Chondrocyte (in vitro differentiated cells): ENCODE results near the gene IPMK. TPM values are rescaled to one million over a fixed set of nuclear protein-coding genes. Genes with fewer than 3 reads are reported as not detected.
"Not testable (repeated sequence)": the region's sequence is repeated elsewhere in the genome, so short reads cannot be mapped to it uniquely, and the experiment has no call there.

ENCODE experiments used
- DNase-seq: peaks from one replicate; pipeline ENCODE4 v3.0.0; 2021; ENCODE audit warnings: mixed read lengths, low spot score
- H3K27ac Mint-ChIP-seq: one replicate; pipeline ENCODE4 v1.8.0; 2021; ENCODE audit warnings: mild to moderate bottlenecking, moderate library complexity, mixed read lengths; ENCODE audit not compliant: unreplicated experiment
- H3K27me3 Mint-ChIP-seq: 2 replicates; pipeline ENCODE4 v1.8.0; 2021; ENCODE audit warnings: low read depth, mixed read lengths
- H3K36me3 Mint-ChIP-seq: 2 replicates; pipeline ENCODE4 v1.8.0; 2021; ENCODE audit warnings: low read depth, mixed read lengths
- H3K4me1 Mint-ChIP-seq: 2 replicates; pipeline ENCODE4 v1.8.0; 2021; ENCODE audit warnings: low read depth, mild to moderate bottlenecking, mixed read lengths
- H3K4me3 Mint-ChIP-seq: one replicate; pipeline ENCODE4 v1.8.0; 2021; ENCODE audit warnings: mild to moderate bottlenecking, moderate library complexity, mixed read lengths; ENCODE audit not compliant: unreplicated experiment
- H3K9me3 Mint-ChIP-seq: 2 replicates; pipeline ENCODE4 v1.8.0; 2021; ENCODE audit warnings: low read depth, mixed read lengths
- total RNA-seq: library from RNA; stranded (reverse); gene quantifications from 3 replicates; pipeline ENCODE4 v1.2.1, GENCODE V29; 2021
- TF ChIP-seq, protein P1 (sequence below): fragments of 200-600 bp; sonication (generic); IDR thresholded peaks from 2 replicates; pipeline ENCODE4 v1.5.0; 2021; ENCODE audit warnings: antibody characterized with exemption, mild to moderate bottlenecking, moderate library complexity

The IPMK gene
- total RNA-seq, 1 donor from 2014 or later = 2.9 TPM

DNA sequence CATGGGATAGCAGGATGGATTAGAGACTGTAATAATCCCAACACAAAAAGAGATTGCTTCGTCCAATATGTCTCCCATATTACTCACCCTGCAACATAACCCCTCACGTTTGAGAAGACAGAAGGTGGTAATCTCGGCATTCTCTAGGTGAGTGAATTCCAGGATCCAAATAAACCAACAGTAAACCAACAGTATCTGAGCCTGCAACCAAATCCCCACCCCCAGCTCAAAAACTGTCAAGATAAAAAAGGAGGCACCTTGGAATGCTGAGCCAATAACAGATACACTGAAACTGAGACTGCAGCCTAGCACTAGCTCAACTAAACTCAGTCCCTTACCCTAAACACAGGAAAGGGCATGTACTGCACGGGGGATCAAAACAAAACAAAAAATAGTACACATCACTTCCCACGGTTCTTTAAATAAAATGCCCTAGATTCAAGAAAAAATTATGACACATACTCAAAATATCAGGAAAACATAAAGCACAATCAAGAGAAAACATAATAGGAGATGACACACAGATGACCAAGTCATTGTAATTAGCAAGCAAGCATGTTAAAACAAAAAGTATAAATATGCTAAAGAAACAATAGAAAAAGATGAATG, 28.0 kb downstream of the IPMK start:
- no peak for DNase-seq
- Mint-ChIP-seq H3K4me1 (peaks cover 43% of the 10 kb centered on the region), H3K4me3 (no peak overlapping the region), H3K9me3 (no peaks in the 10 kb centered on the region), H3K27ac (peak overlapping the region; percentile 83), H3K36me3 (peaks cover 7% of the 10 kb centered on the region), H3K27me3 (no peaks in the 10 kb centered on the region)
- TF ChIP-seq, protein P1, sequence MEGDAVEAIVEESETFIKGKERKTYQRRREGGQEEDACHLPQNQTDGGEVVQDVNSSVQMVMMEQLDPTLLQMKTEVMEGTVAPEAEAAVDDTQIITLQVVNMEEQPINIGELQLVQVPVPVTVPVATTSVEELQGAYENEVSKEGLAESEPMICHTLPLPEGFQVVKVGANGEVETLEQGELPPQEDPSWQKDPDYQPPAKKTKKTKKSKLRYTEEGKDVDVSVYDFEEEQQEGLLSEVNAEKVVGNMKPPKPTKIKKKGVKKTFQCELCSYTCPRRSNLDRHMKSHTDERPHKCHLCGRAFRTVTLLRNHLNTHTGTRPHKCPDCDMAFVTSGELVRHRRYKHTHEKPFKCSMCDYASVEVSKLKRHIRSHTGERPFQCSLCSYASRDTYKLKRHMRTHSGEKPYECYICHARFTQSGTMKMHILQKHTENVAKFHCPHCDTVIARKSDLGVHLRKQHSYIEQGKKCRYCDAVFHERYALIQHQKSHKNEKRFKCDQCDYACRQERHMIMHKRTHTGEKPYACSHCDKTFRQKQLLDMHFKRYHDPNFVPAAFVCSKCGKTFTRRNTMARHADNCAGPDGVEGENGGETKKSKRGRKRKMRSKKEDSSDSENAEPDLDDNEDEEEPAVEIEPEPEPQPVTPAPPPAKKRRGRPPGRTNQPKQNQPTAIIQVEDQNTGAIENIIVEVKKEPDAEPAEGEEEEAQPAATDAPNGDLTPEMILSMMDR = no peak

DNA sequence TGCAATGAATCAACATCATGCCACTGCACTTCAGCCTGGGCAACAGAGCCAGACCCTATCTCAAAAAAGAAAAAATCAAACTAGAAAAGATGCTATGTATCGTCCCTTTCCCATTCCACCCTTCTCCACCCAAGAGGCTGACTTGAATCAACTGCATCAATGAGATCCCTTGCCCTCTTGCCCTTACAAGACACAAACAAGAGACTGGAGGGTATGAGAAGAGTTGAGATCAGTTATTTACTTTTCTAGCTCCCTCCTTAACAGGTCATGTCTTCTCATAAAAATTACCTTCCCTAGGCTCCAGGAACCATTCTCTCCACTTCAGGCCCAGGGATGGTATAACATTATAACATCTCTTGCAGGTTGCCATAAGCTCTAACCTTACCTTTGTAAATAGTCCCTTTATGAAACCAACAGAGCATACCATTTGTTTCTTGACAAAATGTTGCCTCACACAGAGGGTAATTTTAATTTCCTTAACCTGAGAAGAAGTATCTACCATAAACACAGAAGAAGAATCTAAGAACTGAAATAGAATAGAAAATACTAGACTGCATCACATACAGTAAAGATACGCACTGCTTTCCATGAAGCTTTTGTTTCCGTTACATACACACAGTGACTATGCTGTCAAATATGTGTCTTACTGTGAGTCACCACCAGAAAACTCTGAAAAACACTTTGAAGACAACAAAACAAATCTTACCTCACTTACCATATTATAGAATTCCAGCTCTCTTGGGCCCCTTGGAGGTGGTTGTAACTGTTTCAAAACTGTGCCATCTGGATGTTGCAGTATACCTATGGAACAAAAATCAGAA, 30.5 kb downstream of the IPMK start:
- Mint-ChIP-seq H3K27me3 (no peaks in the 10 kb centered on the region), H3K4me3 (no peak overlapping the region), H3K4me1 (peaks cover 43% of the 10 kb centered on the region), H3K36me3 (peaks cover 19% of the 10 kb centered on the region), H3K27ac (peak overlapping the region; percentile 47), H3K9me3 (peaks cover 7% of the 10 kb centered on the region)
- TF ChIP-seq, protein P1 = no peak
- DNase-seq = no peak

DNA sequence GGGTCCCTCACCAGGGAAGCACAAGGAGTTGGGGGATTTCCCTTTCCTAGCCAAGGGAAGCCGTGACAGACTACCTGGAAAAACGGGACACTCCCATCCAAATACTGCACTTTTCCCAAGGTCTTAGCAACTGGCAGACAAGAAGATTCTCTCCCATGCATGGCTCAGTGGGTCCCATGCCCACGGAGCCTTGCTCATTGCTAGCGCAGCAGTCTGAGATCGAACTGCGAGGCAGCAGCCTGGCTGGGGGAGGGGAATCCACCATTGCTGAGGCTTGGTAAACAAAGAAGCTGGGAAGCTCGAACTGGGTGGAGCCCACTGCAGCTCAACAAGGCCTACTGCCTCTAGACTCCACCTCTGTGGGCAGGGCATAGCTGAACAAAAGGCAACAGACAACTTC, 37.8 kb downstream of the IPMK start:
- Mint-ChIP-seq H3K9me3 (peaks cover 12% of the 10 kb centered on the region), H3K36me3 (peaks cover 27% of the 10 kb centered on the region)
- H3K4me3 Mint-ChIP-seq, DNase-seq, H3K4me1 Mint-ChIP-seq, H3K27me3 Mint-ChIP-seq, H3K27ac Mint-ChIP-seq: not testable (repeated sequence)

DNA sequence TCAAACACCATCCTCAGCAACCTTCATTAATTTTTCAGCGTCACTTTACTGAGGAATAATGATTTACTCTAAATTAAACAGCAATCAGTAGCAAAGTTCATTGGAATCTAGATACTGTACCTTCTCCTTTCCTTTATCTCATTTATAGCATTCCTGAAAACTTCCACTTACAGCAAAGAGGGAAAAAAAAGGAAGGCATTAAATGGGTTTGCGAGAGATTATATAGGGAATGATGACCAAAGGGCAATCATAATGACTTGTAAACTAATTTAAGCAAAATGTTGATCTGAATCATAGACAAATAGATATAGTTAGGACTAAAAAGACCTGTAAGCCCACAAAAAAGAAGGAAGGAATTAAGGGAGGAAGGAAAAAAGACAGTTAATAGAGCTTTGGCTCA, 42.0 kb downstream of the IPMK start:
- no peaks in the 10 kb centered on the region for H3K9me3 Mint-ChIP-seq
- no peaks in the 10 kb centered on the region for H3K4me1 Mint-ChIP-seq
- H3K36me3 Mint-ChIP-seq = peaks cover 4% of the 10 kb centered on the region
- no peak overlapping the region for H3K4me3 Mint-ChIP-seq
- TF ChIP-seq, protein P1 = no peak
- no peak for DNase-seq
- no peak overlapping the region for H3K27ac Mint-ChIP-seq
- H3K27me3 Mint-ChIP-seq = no peaks in the 10 kb centered on the region

DNA sequence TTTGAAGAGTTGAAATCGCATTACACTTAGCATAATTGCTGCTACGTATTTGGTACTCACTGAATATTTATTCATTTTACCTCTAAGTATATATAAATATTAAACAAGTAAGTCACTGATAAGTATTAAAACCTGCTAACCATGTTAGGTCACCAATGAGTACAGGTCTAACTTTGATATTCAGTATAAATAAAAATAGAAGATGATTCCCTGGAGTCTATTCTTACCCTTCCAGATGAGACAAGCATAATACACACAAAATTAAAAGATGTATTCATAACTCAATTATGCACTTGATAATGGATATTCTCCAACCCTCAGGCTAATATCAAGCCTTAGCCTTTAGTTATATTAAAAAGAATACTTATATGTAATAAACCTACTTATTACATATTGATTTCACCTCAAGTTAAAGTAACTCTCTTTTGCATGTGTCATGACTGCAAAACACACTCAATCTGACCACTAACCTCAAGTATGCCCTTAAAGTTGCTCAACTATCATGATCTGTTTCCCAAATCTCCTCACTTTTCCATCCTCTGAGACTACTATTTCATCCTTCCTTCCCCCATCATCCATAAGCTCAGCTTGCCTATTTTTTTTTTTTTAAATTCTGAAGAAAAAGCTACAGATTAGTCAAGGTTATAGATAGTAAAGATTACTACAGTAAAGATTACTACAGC, 46.8 kb downstream of the IPMK start:
- H3K36me3 Mint-ChIP-seq = peaks cover under 1% of the 10 kb centered on the region
- H3K4me3 Mint-ChIP-seq = no peak overlapping the region
- DNase-seq = no peak
- peaks cover 7% of the 10 kb centered on the region for H3K4me1 Mint-ChIP-seq
- H3K9me3 Mint-ChIP-seq = no peaks in the 10 kb centered on the region
- TF ChIP-seq, protein P1 = no peak
- no peaks in the 10 kb centered on the region for H3K27me3 Mint-ChIP-seq
- H3K27ac Mint-ChIP-seq = no peak overlapping the region
